Measurements from ENCODE around the gene TMEM271. TPM values are rescaled to one million over a fixed set of nuclear protein-coding genes. Genes with fewer than 3 reads are reported as not detected.
"Not testable (repeated sequence)": the region's sequence is repeated elsewhere in the genome, so short reads cannot be mapped to it uniquely, and the experiment has no call there.

Gene TMEM271
- polyA plus RNA-seq, 4 donors, result 0.05 TPM; not detected in 3

DNA sequence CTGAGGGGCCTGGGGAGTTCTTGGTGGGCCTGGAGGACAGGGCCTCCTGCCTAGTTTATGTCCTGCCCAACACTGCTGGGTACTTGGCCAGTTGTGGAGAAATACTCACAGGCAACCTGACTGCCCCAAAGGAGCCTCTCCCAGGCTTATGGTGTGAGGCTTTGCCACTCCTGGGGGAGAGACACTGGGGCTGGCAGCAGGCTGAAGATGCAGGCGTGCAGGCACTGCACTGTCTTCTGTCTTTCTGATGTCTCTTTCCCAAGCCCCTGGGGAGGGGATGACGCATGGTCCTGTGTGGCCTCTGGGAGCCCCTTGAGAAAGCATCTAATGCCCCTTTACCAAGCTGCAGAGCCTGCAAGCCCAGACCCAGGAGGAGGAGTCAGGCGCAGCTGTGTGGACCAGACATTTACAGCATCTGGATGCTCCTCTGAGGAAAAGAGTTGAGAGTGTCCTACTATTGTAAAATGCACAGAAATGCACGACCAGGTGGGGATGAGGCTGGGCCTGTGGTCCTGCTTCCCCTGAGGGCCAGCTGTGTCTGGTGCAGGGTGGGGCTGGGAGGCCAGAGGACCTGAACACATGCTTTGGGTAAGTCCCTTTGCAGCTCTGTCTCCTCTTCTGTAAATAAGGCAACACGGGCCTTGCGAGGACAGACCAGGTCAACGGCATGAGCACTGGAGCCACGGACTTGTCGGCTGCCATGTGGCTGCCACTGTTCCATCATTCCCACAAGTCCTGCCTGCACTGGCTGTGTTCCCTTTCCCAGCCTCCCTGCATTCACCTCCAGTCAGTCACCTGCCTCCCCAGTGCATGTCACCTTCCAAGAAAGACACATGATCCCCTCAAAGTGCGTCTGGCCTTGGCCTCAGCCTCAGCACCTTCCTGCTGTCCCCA lies 8.4 kb downstream of the TMEM271 start:
- DNase-seq (ENCODE audit: low read depth in 4 of 4, low spot score in 3 of 4), result no peak

DNA sequence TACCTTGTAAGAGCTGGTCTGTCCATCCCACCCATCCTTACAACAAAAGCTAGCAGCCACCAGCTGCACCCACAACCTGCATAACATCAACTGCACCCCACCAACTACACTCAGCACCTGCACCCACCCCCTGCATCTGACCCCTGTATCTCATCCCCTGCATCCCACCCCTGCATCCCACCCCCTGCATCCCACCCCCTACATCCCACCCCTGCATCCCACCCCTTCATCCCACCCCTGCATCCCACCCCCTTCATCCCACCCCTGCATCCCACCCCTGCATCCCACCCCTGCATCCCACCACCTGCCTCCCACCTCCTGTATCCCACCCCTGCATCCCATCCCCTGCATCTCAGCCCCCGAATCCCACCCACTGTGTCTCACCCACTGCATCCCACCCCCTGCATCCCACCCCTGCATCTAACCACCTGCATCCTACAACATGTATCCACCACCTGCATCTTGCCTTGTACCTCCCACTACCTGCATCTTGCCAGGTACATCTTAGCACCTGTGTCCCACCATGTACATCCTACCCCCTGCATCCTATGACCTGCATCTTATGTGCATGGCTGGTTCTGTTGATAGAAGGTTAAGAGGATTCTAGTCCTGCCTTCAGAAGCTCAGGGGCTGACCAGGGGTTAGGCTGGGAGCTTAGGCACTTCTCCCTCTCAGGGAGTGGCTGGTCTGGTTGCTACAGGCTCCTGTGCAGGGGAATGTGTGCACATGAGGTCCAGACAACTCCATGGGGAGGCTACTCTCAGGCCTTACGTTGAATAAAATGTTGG lies 9.4 kb downstream of the TMEM271 start:
- no peak for DNase-seq (ENCODE audit: low read depth in 4 of 4, low spot score in 3 of 4)

DNA sequence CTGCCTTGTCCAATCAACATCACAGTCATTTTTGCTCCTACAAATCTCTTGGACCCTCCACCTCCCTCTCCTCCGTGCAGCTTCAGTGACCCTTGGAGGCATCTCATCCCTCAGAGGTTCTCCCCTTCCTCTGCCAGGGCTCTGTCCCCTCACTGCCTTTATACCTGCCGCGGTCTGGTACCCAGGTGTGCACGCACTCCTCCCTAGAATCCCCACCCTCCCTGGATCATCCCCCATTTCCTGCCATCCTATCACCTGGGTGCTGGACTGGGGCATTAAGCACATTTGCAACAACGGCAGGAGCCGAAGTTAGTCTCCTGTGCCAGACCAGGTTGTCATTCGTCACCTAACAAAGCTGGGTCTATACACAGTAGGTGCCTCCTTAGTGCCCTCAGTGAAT lies 10.1 kb downstream of the TMEM271 start:
- DNase-seq (ENCODE audit: low read depth in 4 of 4, low spot score in 3 of 4), result no peak

DNA sequence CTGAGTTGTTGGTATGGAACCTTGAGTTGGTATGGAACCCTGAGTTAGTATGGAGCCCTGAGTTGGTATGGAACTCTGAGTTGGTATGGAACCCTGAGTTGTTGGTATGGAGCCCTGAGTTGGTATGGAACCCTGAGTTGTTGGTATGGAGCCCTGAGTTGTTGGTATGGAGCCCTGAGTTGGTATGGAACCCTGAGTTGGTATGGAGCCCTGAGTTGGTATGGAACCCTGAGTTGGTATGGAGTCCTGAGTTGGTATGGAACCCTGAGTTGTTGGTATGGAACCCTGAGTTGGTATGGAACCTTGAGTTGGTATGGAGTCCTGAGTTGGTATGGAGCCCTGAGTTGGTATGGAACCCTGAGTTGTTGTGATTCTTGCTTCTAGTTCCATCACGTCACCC lies 10.5 kb downstream of the TMEM271 start:
- not testable (repeated sequence) for DNase-seq (ENCODE audit: low read depth in 4 of 4, low spot score in 3 of 4)

DNA sequence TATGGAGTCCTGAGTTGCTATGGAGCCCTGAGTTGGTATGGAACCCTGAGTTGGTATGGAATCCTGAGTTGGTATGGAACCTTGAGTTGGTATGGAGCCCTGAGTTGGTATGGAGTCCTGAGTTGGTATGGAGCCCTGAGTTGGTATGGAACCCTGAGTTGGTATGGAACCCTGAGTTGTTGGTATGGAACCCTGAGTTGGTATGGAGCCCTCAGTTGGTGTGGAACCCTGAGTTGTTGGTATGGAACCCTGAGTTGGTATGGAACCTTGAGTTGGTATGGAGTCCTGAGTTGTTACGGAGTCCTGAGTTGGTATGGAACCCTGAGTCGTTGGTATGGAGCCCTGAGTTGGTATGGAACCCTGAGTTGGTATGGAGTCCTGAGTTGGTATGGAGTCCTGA lies 13.6 kb downstream of the TMEM271 start:
- not testable (repeated sequence) for DNase-seq (ENCODE audit: low read depth in 4 of 4, low spot score in 3 of 4)

DNA sequence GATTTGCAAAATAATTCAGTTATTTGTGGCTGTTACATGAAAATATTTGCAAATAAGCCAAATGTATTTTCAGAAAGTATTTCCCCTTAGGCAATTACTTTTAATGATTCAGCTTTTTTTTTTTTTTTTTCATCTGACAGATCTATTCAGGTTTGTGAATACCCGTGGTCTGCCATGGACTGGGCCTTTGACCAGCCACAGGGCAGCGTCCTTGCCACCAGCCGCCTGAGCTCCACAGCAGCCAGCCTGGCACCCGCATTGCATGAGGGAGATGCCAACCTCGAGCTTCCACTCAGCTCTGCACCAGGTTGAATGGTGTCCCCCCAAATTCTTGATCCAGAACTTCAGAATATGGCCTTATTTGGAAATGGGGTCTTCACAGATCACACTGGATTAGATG lies 14.7 kb downstream of the TMEM271 start:
- no peak for DNase-seq (ENCODE audit: low read depth in 4 of 4, low spot score in 3 of 4)

DNA sequence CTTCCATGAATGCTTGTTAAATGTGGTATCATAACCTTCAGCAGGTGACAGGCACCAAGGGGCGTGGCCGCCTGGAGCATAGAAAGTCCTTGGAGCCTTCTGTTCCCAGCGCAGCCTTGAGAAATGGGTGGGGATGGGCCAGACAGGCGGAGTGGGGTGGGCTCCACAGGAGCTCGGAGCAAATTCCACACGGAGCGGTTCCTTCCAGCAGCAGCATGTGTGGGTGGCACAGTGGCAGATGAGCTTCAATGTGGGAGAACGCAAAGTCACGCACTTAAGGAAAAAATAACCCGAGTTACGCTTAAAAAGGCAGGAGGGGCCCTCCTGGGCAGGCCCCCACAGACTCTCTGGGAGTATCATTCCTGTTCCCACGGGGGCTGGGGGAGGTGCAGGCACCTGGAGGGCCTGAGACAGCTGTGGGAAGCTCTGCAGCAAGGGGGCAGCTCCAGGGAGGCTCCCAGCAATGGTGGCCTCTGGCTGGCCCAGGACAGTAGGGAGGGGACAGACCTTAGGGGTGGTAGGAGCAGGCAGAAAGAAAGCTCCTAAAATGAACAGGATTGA lies 15.3 kb downstream of the TMEM271 start:
- DNase-seq (ENCODE audit: low read depth in 4 of 4, low spot score in 3 of 4), result no peak

DNA sequence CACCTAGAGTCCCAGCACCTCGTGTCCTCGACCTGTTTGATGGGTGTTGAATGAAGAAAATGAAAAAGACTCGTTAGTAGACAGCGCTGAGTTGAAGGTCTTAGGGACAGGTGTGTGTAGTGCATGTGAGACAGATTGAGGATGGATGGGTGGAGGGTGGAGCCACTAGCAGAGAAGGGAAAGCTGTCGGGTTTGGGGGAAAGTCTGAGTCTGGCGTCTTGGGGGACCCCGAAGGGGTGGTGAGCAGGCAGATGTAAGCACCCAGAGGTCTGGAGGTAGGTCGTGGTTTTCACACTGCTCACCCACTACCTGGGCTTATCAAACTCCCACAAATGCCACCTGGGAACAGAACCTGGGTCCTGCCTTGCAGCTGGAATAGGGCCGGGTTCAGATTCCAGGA lies 16.0 kb downstream of the TMEM271 start:
- DNase-seq (ENCODE audit: low read depth in 4 of 4, low spot score in 3 of 4), result no peak

DNA sequence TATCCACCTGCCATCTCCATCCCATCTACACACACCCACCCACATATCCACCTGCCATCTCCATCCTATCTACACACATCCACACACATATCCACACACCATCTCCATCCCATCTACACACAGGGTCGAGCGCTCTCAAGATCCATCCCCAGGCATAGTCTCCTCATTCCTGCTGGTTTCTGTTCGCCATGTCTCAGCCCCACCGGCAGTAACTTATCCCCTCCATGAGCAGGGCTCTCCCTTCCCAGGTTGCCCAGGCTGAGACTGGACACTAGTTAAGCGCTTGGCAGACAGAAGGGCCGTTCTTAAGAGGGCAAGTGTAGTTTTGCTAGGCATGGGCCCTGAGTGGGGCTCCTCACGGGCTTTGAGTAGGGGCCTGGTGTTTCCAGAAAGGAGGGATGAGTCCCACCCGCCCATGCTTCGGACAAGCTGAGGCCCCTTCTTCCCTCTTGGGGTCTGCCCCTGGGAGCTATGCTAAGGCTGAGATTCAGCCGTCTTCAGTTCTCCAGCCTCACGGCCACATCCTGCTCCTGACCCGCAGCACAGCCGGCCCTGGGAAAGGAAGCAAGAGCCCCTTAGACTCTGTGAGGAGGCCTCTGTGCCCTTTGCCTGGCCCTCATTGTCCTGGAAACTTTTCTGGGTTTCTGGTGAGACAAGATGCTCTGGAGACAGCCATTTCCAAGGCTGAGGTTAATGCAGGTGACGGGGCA lies 20.4 kb downstream of the TMEM271 start:
- no peak for DNase-seq (ENCODE audit: low read depth in 4 of 4, low spot score in 3 of 4)

DNA sequence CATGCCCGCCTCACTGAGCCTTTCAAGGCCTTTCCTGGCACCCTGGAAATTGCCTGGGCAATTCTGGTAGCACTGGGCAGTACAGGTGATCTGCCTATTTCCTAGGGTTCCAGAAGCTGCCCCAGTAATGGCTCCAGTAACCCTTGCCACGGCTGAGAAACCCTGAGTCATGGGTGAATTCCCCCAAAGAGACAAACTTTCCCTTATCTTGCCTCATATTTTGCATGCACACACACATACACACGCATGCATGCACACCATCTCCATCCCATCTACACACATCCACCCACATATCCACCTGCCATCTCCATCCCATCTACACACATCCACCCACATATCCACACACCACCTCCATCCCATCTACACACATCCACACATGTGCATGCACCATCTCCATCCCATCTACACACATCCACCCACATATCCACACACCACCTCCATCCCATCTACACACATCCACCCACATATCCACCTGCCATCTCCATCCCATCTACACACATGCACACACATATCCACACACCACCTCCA lies 21.2 kb downstream of the TMEM271 start:
- not testable (repeated sequence) for DNase-seq (ENCODE audit: low read depth in 4 of 4, low spot score in 3 of 4)

DNA sequence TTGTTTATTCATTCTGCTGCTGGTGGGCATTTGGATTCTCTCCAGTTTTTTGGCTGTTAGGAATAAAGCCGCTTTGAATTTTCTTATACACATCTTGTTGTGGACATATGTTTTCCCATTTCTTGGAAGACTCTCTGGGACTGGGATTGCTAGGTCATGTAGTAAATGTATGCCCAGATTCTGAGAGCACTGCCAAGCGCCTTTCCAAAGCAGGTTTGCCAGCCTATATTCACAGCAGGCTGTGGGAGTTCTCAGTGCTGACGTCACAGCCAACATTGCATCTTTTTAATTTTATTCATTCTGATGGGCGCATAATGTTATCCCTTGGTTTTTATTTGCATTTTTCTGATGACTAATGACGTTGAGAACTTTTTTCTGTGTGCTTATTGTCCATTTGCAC lies 24.1 kb downstream of the TMEM271 start:
- no peak for DNase-seq (ENCODE audit: low read depth in 4 of 4, low spot score in 3 of 4)

DNA sequence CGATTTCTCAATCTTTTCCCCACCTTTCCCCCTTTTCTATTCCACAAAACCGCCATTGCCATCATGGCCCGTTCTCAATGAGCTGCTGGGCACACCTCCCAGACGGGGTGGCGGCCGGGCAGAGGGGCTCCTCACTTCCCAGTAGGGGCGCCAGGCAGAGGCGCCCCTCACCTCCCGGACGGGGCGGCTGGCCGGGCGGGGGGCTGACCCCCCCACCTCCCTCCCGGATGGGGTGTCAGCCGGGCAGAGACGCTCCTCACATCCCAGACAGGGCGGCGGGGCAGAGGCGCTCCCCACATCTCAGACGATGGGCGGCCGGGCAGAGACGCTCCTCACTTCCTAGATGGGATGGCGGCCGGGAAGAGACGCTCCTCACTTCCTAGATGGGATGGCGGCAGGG lies 25.8 kb downstream of the TMEM271 start:
- not testable (repeated sequence) for DNase-seq (ENCODE audit: low read depth in 4 of 4, low spot score in 3 of 4)

DNA sequence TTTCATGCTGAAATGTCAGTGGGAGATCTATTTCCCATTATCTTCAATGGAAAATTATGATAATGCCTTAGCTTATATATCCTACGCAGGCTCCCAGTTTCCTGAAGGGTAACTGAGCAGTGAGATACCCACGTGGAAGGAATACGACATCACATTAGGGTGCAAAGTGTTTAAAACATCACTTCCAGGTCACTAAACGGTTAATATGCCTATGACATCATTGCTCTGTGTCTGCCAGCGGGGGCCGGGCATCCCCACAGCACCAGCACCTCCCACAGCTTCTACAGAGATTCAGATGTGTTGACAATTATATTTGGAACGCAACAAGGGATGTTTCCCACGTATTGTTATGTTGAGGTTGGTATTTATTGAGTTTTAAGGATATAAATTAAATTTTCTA lies 27.1 kb downstream of the TMEM271 start:
- no peak for DNase-seq (ENCODE audit: low read depth in 4 of 4, low spot score in 3 of 4)

DNA sequence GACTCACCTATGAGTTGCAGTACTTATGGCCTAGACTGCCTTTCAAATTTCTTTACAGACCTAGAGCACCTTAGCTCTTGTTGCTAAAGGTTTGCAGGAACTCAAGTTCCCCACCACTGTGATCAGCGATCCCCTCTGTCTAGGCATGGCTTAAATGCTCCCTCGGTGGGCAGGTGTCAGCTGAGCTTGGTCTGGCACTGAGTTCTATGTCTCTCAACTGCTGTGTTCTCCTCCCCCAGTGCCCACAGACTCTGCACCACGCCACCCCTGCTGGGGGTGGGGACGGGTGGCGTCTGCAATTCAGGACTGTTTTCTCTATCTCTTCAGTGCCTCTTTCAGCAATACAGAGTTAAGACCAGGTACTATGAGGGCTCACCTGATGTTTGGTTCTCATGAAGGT lies 30.5 kb downstream of the TMEM271 start:
- no peak for DNase-seq (ENCODE audit: low read depth in 4 of 4, low spot score in 3 of 4)

DNA sequence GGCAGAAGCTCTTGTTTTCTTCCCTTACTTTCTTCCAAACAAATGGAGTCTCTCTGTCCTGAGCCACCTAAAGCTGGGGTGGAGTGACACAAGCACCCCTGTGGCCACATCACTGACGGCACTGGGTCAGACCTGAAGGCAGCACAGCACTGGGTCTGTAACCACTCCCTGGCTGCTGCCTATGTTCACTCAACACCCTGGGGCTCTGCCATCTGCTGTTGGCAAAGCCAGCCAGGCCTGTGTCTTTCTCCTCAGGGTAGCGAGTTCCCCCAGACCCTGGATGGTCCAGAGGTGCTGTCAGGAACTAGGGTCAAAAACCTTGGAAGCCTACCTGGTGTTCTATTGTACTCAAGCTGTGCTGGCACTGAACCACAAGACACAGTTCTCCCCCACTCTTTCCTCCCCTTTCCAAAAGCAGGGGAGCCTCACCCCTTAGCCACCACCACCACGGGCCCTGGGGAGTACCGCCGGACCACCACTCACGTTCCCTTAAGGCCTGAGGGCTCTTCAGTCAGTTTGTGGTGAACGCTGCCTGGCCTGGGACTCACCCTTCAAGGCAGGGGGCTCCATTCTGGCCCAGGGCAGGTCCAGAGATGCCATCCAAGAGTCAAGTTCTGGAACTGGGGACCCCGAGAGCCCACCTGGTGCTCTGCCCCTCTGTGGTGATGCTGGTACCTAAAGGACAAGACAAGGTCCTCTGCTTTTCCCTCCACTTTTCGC lies 31.5 kb downstream of the TMEM271 start:
- no peak for DNase-seq (ENCODE audit: low read depth in 4 of 4, low spot score in 3 of 4)

DNA sequence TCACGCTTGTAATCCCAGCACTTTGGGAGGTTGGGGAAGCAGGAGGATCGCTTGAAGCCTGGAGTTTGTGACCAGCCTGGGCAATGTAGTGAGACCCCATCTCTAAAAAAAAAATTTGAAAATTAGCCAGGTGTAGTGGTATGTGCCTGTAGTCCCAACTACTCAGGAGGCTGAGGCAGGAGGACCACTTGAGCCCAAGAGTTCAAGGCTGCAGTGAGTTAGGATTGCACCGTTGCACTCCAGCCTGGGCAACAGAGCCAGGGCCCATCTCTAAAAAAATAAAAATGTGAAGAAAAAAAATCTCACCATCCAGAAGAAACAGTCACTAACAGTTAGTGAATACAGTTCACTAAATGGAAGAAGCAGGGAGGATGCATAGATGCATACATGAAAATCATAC lies 34.8 kb downstream of the TMEM271 start:
- no peak for DNase-seq (ENCODE audit: low read depth in 4 of 4, low spot score in 3 of 4)

DNA sequence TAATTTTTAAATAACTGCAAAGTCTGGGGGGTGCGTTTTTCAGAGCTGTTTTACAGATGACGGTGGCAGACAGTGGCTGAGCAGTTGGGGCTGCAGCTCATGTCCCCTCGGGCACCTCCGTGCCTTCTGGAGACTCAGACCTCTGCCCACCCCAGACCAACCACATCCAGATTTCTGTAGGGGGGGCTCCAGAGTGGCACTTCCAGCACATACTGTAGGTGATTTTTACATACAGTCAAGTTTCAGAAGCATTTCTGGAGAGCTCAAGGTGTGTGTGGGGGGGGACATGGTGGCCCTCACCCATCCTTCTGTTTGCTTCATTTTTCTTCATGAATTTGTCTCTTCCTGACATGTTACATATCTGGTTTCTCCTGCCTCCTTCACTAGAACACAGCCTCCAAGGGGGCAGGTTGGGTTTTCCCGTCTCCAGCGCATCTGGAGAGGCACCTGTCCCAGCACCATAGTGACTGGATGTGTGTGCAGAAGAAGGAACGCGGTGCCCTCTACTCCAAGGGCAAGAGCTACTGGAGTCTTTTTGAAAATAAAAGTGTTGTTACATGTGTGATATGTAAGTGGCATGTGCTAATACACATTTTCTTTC lies 37.5 kb downstream of the TMEM271 start:
- DNase-seq (ENCODE audit: low read depth in 4 of 4, low spot score in 3 of 4), result no peak

DNA sequence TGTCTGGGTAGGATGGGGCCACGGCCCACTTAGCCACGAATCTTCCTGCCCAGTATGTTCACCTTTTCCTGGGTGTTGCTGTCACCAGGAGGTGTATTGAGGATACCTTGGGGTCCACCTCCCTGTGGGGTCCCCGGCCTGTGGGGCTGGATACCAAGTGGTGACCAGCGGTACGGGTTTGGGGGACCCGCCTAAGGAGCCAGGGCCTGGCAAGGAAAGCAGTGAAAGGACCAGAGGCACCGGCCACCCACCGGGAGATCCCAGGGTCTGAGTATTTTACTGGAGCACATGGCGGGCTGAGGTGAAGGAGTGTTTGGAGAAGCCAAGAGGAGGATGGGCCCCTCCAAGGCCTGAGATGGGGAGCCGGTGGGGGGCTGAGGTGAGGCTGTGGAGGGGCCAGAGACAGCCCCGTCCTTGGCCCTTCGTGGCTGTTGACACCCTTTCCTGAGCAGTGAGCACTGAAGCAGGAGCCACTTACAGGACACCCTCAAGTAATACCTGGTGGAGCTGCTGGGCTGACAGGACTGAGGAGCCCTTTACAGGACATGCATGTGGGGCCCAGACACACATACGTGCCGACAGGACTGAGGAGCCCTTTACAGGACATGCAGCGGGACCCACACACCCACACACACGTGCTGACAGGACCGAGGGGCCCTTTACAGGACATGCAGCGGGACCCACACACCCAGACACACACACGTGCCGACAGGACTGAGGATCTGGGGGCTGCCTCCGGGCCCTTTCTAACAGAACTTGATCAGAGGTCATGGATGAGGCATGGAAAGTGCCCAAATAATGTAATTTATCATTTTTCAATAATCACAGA lies 38.4 kb downstream of the TMEM271 start:
- no peak for DNase-seq (ENCODE audit: low read depth in 4 of 4, low spot score in 3 of 4)

Data from right renal pelvis (tissue), 4 donors.